Right hindlimb (tissue), 1 donor: ENCODE measurements around the gene GIGYF2.
"Not testable (repeated sequence)": the region's sequence is repeated elsewhere in the genome, so short reads cannot be mapped to it uniquely, and the experiment has no call there.

Experiments
- DNase-seq: peaks from one replicate; pipeline ENCODE4 v3.0.0-alpha.2; 2018

Gene GIGYF2, protein sequence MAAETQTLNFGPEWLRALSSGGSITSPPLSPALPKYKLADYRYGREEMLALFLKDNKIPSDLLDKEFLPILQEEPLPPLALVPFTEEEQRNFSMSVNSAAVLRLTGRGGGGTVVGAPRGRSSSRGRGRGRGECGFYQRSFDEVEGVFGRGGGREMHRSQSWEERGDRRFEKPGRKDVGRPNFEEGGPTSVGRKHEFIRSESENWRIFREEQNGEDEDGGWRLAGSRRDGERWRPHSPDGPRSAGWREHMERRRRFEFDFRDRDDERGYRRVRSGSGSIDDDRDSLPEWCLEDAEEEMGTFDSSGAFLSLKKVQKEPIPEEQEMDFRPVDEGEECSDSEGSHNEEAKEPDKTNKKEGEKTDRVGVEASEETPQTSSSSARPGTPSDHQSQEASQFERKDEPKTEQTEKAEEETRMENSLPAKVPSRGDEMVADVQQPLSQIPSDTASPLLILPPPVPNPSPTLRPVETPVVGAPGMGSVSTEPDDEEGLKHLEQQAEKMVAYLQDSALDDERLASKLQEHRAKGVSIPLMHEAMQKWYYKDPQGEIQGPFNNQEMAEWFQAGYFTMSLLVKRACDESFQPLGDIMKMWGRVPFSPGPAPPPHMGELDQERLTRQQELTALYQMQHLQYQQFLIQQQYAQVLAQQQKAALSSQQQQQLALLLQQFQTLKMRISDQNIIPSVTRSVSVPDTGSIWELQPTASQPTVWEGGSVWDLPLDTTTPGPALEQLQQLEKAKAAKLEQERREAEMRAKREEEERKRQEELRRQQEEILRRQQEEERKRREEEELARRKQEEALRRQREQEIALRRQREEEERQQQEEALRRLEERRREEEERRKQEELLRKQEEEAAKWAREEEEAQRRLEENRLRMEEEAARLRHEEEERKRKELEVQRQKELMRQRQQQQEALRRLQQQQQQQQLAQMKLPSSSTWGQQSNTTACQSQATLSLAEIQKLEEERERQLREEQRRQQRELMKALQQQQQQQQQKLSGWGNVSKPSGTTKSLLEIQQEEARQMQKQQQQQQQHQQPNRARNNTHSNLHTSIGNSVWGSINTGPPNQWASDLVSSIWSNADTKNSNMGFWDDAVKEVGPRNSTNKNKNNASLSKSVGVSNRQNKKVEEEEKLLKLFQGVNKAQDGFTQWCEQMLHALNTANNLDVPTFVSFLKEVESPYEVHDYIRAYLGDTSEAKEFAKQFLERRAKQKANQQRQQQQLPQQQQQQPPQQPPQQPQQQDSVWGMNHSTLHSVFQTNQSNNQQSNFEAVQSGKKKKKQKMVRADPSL (N-terminal part only)

DNA sequence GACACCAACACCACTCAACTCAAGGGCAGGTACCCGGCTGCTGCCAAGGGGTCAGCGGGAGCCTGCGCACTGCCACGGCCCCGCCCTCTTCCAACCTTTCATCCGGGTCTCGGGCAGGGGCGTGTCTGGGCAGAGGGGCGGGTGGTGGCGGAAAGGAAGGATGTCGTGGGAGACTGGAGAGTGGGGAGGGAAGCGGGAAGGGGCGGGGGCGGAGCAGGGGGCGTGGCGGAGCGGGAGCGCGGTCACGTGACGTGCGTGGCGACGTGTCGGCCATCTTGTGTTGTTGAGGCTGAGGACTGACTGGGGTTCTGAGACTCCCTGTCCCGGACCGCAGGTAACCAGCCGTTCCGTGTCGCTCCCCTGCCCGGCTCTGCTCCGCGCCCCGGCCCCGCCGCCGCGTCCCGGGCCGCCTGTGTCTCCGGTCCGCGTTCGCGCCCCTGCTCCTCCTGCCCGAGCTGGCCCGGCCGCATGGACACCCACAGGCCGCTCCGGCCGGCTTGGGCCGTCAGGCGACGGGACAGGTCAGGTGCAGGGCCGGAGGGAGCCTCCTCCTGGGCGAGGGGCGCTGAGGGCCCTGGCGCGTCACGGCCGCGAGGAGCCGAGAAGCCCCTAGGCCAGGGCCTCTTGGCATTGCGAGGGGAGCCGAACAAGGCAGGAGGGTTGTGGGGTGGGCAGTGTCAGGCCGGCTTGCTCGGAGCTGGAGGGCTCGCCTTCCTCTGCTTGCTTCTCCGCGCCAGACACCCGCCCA is at the start of gene GIGYF2:
TSS of gene GIGYF2 (plus strand) at position 273 of the 748 bp plus-strand sequence. CDS start 37,867 bp downstream, outside the sequence.
- DNase-seq: peak; percentile 99

DNA sequence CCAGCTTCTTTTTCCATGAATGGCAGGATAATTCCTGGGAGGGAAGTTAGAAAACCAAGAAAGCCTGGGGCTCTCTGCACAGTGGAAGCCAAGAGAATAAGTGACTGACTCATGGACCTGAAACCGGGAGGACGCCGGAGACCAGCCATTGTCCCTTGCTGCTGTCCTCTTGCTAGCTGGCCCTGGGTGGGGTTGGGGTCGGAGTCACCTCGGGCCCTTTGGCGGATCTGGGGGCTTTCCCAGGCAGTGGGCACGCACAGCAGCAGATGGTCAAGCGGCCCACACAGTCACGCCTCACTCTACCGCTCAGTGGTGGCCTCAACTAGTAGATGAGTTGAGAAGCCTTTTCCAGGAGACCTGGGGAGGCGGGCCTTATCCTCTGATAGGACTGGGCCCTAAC is 48.1 kb upstream of the GIGYF2 start:
- DNase-seq: no peak

DNA sequence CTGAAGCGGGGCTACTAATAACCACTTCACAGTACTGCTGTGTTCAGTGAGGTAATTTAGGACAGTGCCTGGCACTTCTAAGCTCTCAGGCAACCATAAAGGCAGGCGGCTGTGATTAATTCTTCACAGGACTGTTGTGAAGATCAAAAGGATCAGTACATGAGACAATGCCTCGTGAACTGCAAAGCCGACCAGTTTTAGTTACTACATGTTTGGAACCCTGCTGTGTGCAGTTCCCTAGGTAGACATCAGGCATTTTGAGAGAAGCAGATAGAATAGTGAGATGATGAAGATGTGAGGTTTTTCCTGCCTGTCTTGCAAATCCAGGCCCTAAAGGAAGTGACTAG is 44.7 kb upstream of the GIGYF2 start:
- DNase-seq: no peak

DNA sequence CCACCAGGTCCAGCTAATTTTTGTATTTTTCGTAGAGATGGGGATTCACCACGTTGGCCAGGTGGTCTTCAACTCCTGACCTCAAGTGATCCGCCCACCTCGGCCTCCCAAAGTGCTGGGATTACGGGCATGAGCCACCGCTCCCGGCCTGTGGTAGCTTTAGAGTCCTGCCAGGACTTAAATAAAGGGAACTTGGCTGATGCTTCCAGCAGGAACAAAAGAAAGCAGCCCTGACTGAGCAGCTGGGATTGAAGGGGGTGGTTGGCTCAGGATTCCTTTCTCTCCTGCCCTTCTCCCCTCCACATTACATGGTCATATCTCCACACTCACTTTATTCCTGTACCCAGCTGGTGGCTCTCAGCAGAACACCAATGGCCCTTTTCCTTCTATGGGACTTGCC is 43.7 kb upstream of the GIGYF2 start:
- DNase-seq: no peak

DNA sequence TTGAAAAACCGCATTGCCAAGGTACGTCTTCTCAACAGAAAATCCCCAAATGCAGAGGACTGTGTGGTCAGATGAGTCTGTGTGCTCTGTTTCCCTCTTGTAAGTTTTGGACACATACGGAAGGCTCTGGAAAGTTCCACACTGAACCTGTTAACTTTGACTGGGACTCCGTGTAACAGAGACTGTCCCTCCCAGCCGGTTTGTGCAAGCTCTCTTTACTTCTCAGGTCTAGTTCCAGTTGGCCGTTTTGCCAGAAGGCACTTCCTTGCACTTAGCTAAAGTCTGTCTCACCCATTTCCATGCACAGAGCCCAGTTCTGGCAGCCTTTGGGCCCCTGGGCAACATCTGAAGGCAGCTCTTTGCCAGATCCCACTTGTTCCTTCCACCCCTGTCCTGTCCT is 41.7 kb upstream of the GIGYF2 start:
- DNase-seq: no peak

DNA sequence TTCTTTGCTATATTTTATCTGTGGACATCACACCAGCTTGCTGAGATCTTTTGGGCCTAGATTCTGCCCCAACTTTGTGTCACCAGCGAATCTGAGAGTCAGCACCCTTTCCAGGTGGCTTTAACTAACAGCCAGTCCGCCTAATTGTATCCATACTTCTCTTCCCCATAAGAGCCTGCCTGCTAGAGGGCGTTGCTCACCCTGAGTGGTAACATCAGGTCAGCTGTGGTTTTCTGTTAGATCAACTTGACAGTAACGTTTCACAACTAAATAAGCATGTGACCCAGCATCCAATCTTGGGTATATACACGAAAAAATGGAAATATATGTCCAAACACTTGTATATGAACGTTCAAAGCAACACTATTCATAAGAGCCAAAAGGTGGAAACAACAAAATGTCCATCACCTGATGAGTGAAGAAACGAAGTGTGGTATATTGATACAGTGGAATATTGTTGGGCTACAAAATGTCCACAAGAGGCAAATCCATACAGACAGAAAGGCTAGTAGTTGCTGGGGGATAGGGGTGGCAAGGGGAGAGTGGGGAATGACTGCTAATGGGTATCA is 38.8 kb upstream of the GIGYF2 start:
- no peak for DNase-seq

DNA sequence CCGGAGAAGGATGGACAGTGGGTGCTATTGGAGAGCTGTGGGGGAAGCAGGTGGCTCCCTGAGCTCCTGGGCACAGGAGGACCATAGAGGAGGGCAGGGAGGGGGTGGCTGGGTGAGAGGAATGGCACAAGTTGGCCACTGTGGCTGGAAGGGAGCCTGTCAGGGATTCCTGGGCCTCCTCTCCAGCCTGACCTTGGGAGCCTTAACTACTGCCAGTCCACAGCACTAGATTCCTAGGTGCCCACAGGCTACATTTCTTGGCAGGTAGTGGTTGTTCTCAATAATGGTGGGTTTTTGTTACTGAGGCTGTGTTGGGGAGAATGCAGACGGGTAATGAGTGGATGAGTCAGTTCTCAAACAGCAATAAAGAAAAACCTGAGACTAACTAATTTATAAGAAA is 37.8 kb upstream of the GIGYF2 start:
- DNase-seq: no peak

DNA sequence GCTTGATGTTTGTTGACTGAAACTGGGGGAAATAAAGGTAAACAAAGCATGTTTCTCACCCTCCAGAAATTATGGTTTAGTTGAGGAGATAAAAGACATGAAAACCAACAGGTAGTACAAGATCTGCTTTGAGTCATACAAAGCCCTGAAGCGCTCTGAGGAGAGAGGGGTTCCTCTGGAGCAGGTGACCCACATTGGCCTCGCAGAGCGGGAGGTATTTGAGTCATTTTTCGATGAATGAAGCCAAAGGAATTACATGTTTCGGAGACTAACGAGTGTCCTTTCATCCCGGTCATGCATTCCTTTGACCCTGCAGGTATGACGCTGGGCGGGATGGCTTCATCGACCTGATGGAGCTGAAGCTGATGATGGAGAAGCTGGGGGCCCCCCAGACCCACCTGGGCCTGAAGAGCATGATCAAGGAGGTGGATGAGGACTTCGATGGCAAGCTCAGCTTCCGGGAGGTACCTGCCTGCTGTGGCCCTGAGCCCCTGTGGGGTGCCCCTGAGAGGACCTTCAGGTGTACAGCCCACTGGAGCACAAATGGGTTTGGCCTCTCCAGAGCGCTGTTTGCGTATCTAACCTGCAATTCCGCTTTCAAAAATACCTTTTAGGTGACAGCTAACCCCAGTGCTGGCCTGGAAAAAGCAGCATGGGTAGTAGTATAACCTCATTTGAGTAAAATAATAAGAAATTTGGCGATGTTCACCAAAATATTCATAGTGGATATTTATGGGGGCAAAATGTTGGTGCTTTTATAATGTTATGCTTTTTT is 34.5 kb upstream of the GIGYF2 start:
- DNase-seq: no peak

DNA sequence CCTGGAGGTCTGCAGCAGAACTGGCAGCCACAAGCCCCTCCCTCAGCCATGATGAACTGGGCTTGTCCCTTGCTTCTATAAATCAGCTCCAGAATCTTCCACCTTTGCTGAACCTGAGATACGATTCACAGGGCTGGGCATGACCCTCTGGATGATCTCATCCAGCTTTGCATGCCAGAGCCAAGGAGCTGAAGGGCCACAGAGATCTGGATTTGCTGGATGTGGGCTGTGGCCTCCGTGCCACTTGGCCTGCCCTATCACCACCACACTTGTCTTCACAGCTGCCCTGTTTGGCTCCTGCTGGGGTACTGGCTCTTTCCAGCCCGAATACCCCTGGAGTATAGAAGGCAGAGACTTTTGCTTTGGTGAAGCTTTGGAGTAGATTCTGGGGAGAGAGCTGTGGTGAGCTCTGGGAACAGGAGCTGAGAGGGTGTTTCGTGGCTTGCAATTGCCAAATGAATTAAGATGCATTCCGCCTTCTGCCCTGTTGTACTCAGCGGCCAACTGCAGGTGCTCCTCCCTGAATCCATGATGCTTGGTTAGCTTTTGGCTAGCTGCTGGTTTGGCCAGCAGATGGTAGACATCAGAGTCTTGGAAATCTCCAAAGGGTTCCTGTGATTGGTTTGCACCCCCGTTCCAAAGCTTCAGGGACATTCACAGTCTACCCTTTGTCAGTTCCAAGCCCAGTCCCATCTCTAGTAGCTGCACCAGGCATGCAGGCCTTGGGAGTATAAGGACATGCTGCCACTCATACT is 30.9 kb upstream of the GIGYF2 start:
- no peak for DNase-seq

DNA sequence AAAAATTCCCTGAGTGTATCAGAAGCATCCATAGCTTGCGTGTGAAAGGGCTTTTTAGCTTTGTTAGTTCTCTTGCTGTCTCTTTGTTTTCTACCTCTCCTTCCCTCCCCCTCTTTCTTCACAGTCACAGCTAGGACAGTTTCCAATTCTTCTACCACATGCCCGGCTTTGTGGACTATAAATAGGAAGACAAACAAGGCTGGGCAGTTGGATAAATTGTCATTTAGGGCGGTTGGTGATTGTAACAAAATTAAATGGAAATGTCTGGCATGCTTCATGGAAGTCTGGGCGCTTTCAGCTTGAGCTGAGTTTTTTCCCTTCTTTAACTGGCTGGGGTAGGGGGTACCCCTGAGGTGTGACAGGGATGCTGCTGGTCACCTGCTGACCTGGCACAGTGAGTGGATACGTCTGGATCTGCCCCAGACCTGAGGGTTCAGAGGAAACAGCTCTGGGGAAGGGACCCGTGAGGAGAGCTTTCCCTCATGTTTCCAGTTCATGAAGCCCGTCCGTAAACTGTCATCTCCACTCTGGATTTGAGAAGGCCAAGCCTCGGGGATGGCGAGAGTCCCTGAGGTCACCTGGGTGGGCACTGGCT is 29.0 kb upstream of the GIGYF2 start:
- DNase-seq: no peak

DNA sequence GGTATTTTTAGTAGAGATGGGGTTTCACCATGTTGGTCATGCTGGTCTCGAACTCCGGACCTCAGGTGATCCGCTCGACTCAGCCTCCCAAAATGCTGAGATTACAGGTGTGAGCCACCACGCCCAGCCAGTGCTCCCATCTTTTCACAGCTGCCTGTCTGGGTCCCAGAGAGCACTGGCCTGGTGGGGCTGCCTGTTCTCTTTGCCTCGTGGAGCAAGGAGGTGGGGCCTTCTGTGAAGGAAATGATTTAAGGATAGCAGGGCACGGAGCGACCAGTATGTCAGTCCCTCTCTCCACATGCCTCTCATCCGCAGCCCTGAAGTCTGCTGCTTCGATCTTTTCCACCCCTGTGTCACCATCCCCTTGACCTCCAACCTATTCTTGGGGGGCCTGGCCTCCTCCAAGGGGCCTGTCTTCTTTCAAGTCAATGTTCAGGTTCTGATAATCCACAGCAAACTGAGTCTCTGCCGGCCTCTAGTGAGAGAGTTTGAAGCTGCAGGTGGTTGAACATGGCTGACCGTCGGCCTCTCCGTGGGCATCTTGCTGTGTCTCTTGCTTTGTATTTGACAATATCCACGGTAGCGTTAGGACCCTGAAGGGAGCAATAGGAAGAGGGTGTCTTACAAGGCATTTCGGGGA is 28.2 kb upstream of the GIGYF2 start:
- DNase-seq: peak; percentile 44

DNA sequence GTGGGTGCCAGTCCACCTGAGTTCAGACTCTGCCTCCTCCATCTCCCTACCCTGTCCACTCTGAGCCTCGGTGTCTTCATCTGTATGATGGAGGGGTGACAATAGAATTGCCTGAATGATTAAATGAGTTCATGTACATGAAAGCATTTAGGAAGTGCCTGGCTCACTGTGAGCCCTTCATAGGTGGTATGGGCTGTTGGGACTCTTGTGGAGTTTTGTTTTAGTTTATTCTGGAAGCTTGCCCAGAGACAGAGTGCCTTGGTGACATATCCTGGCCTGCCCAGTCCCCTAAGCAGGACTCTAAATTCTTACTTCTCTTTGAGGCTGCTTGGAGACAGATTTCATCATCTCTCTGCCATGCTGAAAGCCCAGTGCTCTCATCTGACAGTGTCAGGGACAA is 24.5 kb upstream of the GIGYF2 start:
- DNase-seq: no peak

DNA sequence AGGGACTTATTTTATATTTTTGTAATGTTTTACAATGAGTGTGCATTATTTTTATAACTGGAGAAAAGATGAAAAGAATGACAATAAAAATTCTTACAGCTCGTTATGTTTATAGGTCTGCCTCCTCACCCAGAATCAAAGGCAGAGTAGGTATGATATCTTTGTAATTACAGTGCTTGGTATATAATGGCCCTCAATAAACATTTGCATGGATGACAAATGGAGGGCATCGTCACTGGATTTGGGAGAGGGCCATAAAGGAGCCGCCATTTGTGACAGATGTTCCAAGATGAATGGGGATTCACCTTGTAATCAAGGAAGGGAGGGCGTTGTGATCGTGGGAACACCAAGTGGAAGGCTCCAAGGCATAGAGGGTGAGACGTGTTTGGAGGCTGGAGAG is 22.6 kb upstream of the GIGYF2 start:
- DNase-seq: no peak

DNA sequence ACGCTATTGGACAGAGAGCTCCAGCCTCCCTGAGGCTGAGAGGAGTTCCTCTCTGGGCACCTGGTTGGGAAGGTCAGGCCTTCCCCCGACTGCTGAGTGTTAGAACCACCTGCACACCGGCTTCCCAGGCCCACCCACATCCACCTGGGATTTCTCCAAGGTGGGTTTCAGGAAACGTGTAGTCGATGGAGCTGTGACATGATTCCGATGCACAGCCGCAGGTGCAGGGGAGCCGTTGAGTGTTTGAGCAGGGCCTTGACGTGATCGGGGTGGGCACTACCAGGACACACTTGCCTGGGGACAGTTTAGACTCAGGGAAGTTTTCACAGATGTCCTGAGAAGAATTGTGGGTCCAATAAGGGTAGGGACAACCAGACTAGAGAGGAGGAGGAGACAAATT is 21.8 kb upstream of the GIGYF2 start:
- DNase-seq: no peak

DNA sequence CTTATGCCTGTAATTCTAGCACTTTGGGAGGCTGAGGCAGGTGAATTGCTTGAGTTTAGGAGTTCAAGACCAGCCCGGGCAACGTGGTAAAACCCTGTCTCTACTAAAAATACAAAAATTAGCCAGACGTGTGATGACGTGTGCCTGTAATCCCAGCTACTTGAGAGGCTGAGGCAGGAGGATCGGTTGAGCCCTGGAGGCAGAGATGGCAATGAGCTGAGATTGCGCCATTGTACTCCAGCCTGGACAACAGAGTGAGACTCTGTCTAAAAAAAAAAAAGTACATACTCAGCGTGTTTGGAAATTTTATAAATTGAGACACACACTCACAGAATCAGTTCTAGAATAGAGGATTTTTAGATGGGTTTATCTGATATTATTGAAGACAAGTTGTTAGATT is 17.1 kb upstream of the GIGYF2 start:
- no peak for DNase-seq

DNA sequence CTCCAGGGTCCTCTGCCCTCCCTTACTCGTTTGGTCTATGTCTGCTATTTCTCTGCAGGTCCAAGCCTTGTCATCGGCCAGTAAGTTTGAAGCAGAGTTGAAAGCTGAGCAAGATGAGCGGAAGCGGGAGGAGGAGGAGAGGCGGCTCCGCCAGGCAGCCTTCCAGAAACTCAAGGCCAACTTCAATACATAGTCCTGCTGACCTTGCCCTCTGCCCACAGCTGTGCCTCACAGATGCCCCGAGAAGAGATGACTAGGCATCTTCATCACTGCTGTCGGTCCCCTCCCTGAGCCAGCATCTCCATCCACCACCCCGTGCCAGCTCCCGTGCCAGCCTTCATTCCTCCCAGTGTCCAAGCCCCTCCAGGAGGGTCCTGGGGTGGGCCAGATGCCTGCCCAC is 15.6 kb upstream of the GIGYF2 start:
- no peak for DNase-seq

DNA sequence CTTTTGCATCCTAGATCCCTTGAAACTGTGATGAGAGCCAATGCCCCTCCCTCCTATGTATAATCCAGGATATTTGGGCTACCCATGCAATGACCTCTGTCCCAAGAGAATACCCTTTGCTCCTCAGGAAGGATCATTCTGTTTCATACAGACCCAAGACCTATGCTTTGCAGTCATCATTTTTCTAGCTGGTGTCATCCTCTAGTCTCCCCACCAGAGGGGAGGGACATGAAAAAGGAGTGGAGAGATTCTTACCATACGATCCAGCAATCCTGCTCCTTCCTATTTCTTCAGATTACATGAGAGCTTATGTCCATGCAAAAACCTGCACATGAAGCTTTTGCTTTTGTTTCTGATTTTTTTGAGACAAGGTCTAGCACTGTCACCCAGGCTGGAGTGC is 13.8 kb upstream of the GIGYF2 start:
- DNase-seq: no peak

DNA sequence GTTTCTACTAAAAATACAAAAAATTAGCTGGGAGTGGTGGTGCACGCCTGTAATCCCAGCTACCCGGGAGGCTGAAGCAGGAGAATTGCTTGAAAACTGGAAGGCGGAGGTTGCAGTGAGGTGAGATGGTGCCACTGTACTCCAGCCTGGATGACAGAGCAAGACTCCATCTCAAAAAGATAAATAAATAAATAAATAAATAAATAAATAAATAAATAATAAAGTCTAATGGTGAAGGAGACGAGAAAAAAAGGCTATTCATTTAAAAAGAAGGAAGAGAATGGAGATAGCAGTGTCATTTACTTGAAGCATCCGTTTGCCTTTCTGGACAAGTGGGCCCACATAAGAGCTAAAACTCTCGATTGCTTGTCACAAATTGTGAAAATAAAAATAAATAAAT is 11.7 kb upstream of the GIGYF2 start:
- DNase-seq: not testable (repeated sequence)

DNA sequence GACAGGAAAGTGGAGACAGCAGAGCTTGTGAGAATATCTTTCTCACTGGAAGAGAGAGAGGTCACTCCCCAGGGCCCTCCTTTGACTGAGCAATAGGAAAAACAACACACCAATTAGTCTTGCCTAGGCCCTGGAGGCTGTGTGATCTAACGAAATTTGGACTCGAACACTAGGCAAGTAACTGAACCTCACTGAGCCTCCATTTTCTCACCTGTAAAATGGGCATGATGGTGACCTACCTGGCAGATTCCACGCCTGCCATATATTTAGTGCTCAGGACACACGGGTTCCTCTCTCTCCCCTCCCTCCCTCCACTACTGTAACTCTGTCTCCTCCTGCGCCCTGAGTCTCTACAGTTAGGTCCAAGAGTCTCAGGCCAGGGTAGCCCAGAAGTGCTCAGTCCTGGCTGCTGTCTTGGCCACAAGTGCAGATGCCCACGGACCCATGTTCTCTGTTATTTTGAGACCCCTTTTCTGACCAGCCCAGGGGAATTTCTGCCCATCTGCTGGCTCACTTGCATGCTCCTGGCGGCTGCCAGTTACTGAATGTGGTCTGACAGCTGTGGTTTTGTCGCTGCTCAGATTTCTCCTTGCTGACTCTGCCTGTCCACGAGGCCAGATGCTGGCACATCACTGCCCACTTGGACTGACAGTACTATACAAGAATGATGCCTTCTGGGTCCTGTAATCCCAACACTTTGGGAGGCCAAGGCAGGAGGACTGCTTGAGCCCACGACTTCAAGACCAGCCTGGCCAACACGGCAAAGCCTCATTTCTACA is 9.6 kb upstream of the GIGYF2 start:
- DNase-seq: peak; percentile 68
